PC-3 (cell line): ENCODE results near the gene COP1. TPM values are rescaled to one million over a fixed set of nuclear protein-coding genes. Genes with fewer than 3 reads are reported as not detected.

Experiments used
- ATAC-seq: fragments of 200-7000 bp; cut with Tn5 transposase; 2 replicates; pipeline ENCODE4 v1.9.1; 2020; ENCODE audit warnings: mild to moderate bottlenecking, moderate library complexity
- BruUV-seq: library from RNA; stranded (reverse); fragments of 400-500 nt; replicated peaks from 2 replicates; lab custom pipeline; 2021; lab: Mats Ljungman, UMichigan
- CTCF ChIA-PET: fragments of 300-600 bp; sonication (Branson Sonifier 250); formaldehyde crosslinking; loops from one replicate; lab custom pipeline; 2022; ENCODE audit warnings: antibody characterized with exemption; lab: Charles Lee
- POLR2A ChIA-PET: fragments of 300-600 bp; sonication (Branson Sonifier 250); formaldehyde crosslinking; loops from one replicate; lab custom pipeline; 2022; ENCODE audit warnings: antibody characterized with exemption; ENCODE audit not compliant: unreplicated experiment; lab: Charles Lee
- DNase-seq: peaks from one replicate; pipeline ENCODE4 v3.0.0-alpha.2; 2015
- H2AFZ ChIP-seq: fragments of 300-600 bp; sonication (generic); 2 replicates; pipeline ENCODE4 v1.6.0; 2016; ENCODE audit warnings: antibody characterized with exemption, low read length
- H3F3A ChIP-seq: fragments of 300-600 bp; sonication (generic); one replicate; pipeline ENCODE4 v1.6.0; 2017; ENCODE audit warnings: antibody characterized with exemption, low read length, control low read depth, mild to moderate bottlenecking; ENCODE audit not compliant: unreplicated experiment
- H3K27ac ChIP-seq: fragments of 300-600 bp; sonication (generic); 2 replicates; pipeline ENCODE4 v1.5.1; 2016; ENCODE audit warnings: mild to moderate bottlenecking, low read length
- H3K27me3 ChIP-seq: fragments of 300-600 bp; sonication (generic); 2 replicates; pipeline ENCODE4 v1.6.1; 2016; ENCODE audit warnings: low read length, mixed read lengths
- H3K36me3 ChIP-seq: fragments of 300-600 bp; sonication (generic); 2 replicates; pipeline ENCODE4 v1.6.1; 2016; ENCODE audit warnings: low read depth, mixed run types, low read length, mixed read lengths
- H3K4me1 ChIP-seq: fragments of 300-600 bp; sonication (generic); 2 replicates; pipeline ENCODE4 v1.5.1; 2016; ENCODE audit warnings: low read length; ENCODE audit not compliant: insufficient read depth
- H3K4me2 ChIP-seq: fragments of 300-600 bp; sonication (generic); 2 replicates; pipeline ENCODE4 v1.6.0; 2016; ENCODE audit warnings: low read length
- H3K4me3 ChIP-seq: fragments of 300-600 bp; sonication (generic); 2 replicates; pipeline ENCODE4 v1.5.1; 2016; ENCODE audit warnings: mild to moderate bottlenecking, low read length, mixed read lengths
- H3K79me2 ChIP-seq: fragments of 300-600 bp; sonication (generic); 2 replicates; pipeline ENCODE4 v1.6.1; 2017; ENCODE audit warnings: low read length, mixed read lengths
- H3K9ac ChIP-seq: fragments of 300-600 bp; sonication (generic); 2 replicates; pipeline ENCODE4 v1.6.0; 2016; ENCODE audit warnings: mild to moderate bottlenecking, low read length
- H3K9me2 ChIP-seq: fragments of 300-600 bp; sonication (generic); replicated peaks from 2 replicates; pipeline ENCODE4 v1.6.1; 2016; ENCODE audit warnings: mixed run types, low read length, mixed read lengths
- H3K9me3 ChIP-seq: fragments of 300-600 bp; sonication (generic); 2 replicates; pipeline ENCODE4 v1.6.1; 2016; ENCODE audit warnings: low read length, mixed read lengths
- H4K20me1 ChIP-seq: fragments of 300-600 bp; sonication (generic); 2 replicates; pipeline ENCODE4 v1.6.1; 2016; ENCODE audit warnings: low read length, mixed read lengths
- CTCF ChIP-seq: fragments of 300-600 bp; sonication (generic); conservative IDR thresholded peaks from 2 replicates; pipeline ENCODE4 v1.5.1; 2017; ENCODE audit warnings: antibody characterized with exemption, low read depth, mild to moderate bottlenecking, low read length
- EZH2 ChIP-seq: fragments of 300-600 bp; sonication (generic); IDR thresholded peaks from one replicate; pipeline ENCODE4 v1.6.1; 2017; ENCODE audit warnings: antibody characterized with exemption, mild to moderate bottlenecking, low read length; ENCODE audit not compliant: unreplicated experiment
- EZH2phosphoT487 ChIP-seq: fragments of 300-600 bp; sonication (generic); IDR thresholded peaks from 2 replicates; pipeline ENCODE4 v1.6.1; 2018; ENCODE audit warnings: mild to moderate bottlenecking, antibody characterized with exemption, low read length, borderline replicate concordance
- intact Hi-C: fragments of 100-400 bp; cut with micrococcal nuclease; formaldehyde crosslinking; loops from 2 replicates; pipeline ENCODE4 v1.9.0; 2023
- total RNA-seq: library from RNA; depleted of rRNA; stranded (reverse); fragments of >200 nt; gene quantifications from 2 replicates; pipeline ENCODE4 v1.2.3, GENCODE V29; 2014

Gene COP1
- total RNA-seq, 1 experiment from 2014 or later: 16.6 TPM

GRCh38 chr1:176227579-176227978 lies 20.5 kb upstream of the COP1 start:
- ATAC-seq: no peak
- CTCF ChIA-PET: no interaction called here

GRCh38 chr1:176225911-176226310 lies 18.8 kb upstream of the COP1 start:
- TF ChIP-seq CTCF (no peak), EZH2phosphoT487 (no peak), EZH2 (no peak)
- DNase-seq: no peak
- CTCF ChIA-PET: interaction anchor here (0.6 kb wide), 1 partner anchor 61 kb away, joined by 5 read pairs; no protein-coding TSS in a partner anchor
- no peak for ATAC-seq
- Histone ChIP-seq H3K4me2 (no peak overlapping the region), H3K4me1 (no peaks in the 10 kb centered on the region), H2AFZ (no peak overlapping the region), H3K27me3 (no peaks in the 10 kb centered on the region), H3K79me2 (no peaks in the 10 kb centered on the region), H3K9me2 (no peaks in the 10 kb centered on the region), H3K36me3 (no peaks in the 10 kb centered on the region), H3K9ac (no peak overlapping the region), H4K20me1 (no peaks in the 10 kb centered on the region), H3K9me3 (no peaks in the 10 kb centered on the region), H3K27ac (no peak overlapping the region), H3F3A (no peaks in the 10 kb centered on the region), H3K4me3 (no peak overlapping the region)
- POLR2A ChIA-PET: no interaction called here
- no TSS peak for BruUV-seq
- intact Hi-C loops: no loop called here

More at GRCh38 chr1:176227579-176227978, 20.5 kb upstream of the COP1 start:
- no peak overlapping the region for H2AFZ ChIP-seq
- POLR2A ChIA-PET: no interaction called here
- H3K9ac ChIP-seq: no peak overlapping the region
- H3F3A ChIP-seq: no peaks in the 10 kb centered on the region
- H3K4me3 ChIP-seq: no peak overlapping the region
- no peaks in the 10 kb centered on the region for H3K9me3 ChIP-seq
- no peak for DNase-seq
- no TSS peak for BruUV-seq
- no peak overlapping the region for H3K4me2 ChIP-seq
- no peaks in the 10 kb centered on the region for H3K9me2 ChIP-seq
- H3K36me3 ChIP-seq: no peaks in the 10 kb centered on the region
- H3K27me3 ChIP-seq: no peaks in the 10 kb centered on the region
- intact Hi-C loops: no loop called here
- no peak overlapping the region for H3K27ac ChIP-seq
- no peaks in the 10 kb centered on the region for H3K79me2 ChIP-seq
- no peaks in the 10 kb centered on the region for H4K20me1 ChIP-seq
- no peak for TF ChIP-seq EZH2phosphoT487
- no peak for TF ChIP-seq CTCF
- TF ChIP-seq EZH2: no peak
- no peaks in the 10 kb centered on the region for H3K4me1 ChIP-seq

GRCh38 chr1:176225479-176225875 lies 18.4 kb upstream of the COP1 start:
- no peak overlapping the region for H3K4me3 ChIP-seq
- TF ChIP-seq EZH2phosphoT487: no peak
- H4K20me1 ChIP-seq: no peaks in the 10 kb centered on the region
- H3K4me1 ChIP-seq: no peaks in the 10 kb centered on the region
- H3K79me2 ChIP-seq: no peaks in the 10 kb centered on the region
- H3K9ac ChIP-seq: no peak overlapping the region
- H3K9me3 ChIP-seq: no peaks in the 10 kb centered on the region
- ChIA-PET POLR2A (no interaction called here), CTCF (interaction anchor here (0.6 kb wide), 1 partner anchor 61 kb away, joined by 5 read pairs; no protein-coding TSS in a partner anchor)
- DNase-seq (no peak), ATAC-seq (no peak)
- no peak overlapping the region for H3K4me2 ChIP-seq
- no peaks in the 10 kb centered on the region for H3K36me3 ChIP-seq
- intact Hi-C loops: no loop called here
- no peak overlapping the region for H2AFZ ChIP-seq
- no peak overlapping the region for H3K27ac ChIP-seq
- H3F3A ChIP-seq: no peaks in the 10 kb centered on the region
- no peaks in the 10 kb centered on the region for H3K9me2 ChIP-seq
- no peaks in the 10 kb centered on the region for H3K27me3 ChIP-seq
- BruUV-seq: no TSS peak
